Common myeloid progenitor, CD34-positive (primary cell): ENCODE measurements around the gene ZNF385A.
A peak's percentile ranks its signal among the peaks of the same experiment; 100 is the strongest.

ENCODE experiments used
- CTCF ChIA-PET: fragments of 350-600 bp; sonication (Branson Sonifier 250); formaldehyde crosslinking; loops from one replicate; lab custom pipeline; 2021; ENCODE audit warnings: antibody characterized with exemption; lab: Charles Lee
- POLR2A ChIA-PET: fragments of 350-600 bp; sonication (Branson Sonifier 250); formaldehyde crosslinking; loops from one replicate; lab custom pipeline; 2021; ENCODE audit warnings: antibody characterized with exemption; lab: Charles Lee
- DNase-seq, 3 donors: peaks; one replicate each; pipeline versions ENCODE4 v3.0.0 to v3.0.0-alpha.2; 2013
- H3K27ac ChIP-seq, 2 experiments: 1 replicate in 1 of 2; 2 replicates in 1 of 2; pipeline ENCODE4 v1.7.0; 2013; ENCODE audit warnings: inconsistent platforms in 2 of 2, low read length in 2 of 2, mild to moderate bottlenecking in 2 of 2, low read depth in 1 of 2, moderate library complexity in 1 of 2; ENCODE audit not compliant: severe bottlenecking in 2 of 2, insufficient read depth in 1 of 2, poor library complexity in 1 of 2
- H3K27me3 ChIP-seq, 5 experiments: replicated peaks in 2 of 5; 1 replicate in 3 of 5; 2 replicates in 2 of 5; pipeline versions ENCODE4 v1.6.1 to v1.7.0; 2013; ENCODE audit warnings: low read length in 4 of 5, mild to moderate bottlenecking in 2 of 5, moderate library complexity in 2 of 5, inconsistent platforms in 1 of 5; ENCODE audit not compliant: insufficient read depth in 5 of 5, control insufficient read depth in 4 of 5
- H3K36me3 ChIP-seq, 4 experiments: 1 replicate in 2 of 4; 2 replicates in 2 of 4; pipeline versions ENCODE4 v1.6.1 to v1.7.0; 2013; ENCODE audit warnings: low read length in 3 of 4, control low read depth in 1 of 4, mild to moderate bottlenecking in 1 of 4; ENCODE audit not compliant: control insufficient read depth in 4 of 4, insufficient read depth in 4 of 4
- H3K4me1 ChIP-seq, 4 experiments: 1 replicate in 3 of 4; 2 replicates in 1 of 4; pipeline versions ENCODE4 v1.6.1 to v1.7.1; 2013; ENCODE audit warnings: low read length in 3 of 4, mild to moderate bottlenecking in 3 of 4, control low read depth in 1 of 4, inconsistent platforms in 1 of 4, moderate library complexity in 1 of 4; ENCODE audit not compliant: control insufficient read depth in 4 of 4, insufficient read depth in 4 of 4; ENCODE audit errors: control extremely low read depth in 1 of 4
- H3K4me3 ChIP-seq, 7 experiments: 1 replicate in 4 of 7; 2 replicates in 3 of 7; pipeline versions ENCODE4 v1.5.1 to v1.7.0; 2013; ENCODE audit warnings: mild to moderate bottlenecking in 7 of 7, low read length in 6 of 7, moderate library complexity in 6 of 7, inconsistent platforms in 2 of 7, low read depth in 2 of 7, control low read depth in 1 of 7; ENCODE audit not compliant: insufficient read depth in 4 of 7, control insufficient read depth in 1 of 7; ENCODE audit errors: extremely low read depth in 1 of 7
- H3K9me3 ChIP-seq, 5 experiments: 1 replicate in 4 of 5; 2 replicates in 1 of 5; pipeline versions ENCODE4 v1.6.1 to v1.7.1; 2013; ENCODE audit warnings: low read length in 4 of 5, mild to moderate bottlenecking in 2 of 5, inconsistent platforms in 1 of 5, low read depth in 1 of 5, moderate library complexity in 1 of 5; ENCODE audit not compliant: control insufficient read depth in 4 of 5, insufficient read depth in 2 of 5; ENCODE audit errors: control extremely low read depth in 1 of 5
- WGBS: methylation state at CpG from one replicate; pipeline ENCODE4 v1.1.5; 2013; ENCODE audit not compliant: insufficient coverage; 5-methylcytosine and 5-hydroxymethylcytosine counted together

ZNF385A gene

GRCh38 chr12:54394986-54395385 is 10.5 kb upstream of the ZNF385A start:
- CTCF ChIA-PET = interaction anchor here (0.9 to 12.3 kb wide), 8 partner anchors 10 to 144 kb away, joined by 3 to 630 read pairs (median 18); partner anchors contain the start of gene ITGA5
- peaks cover 3 to 46% (median 38%) of the 10 kb centered on the region in 4 experiments for H3K4me1 ChIP-seq
- H3K36me3 ChIP-seq = peaks cover 4 to 59% (median 50%) of the 10 kb centered on the region in 4 experiments
- no peak for DNase-seq
- H3K27ac ChIP-seq = no peak overlapping the region
- H3K4me3 ChIP-seq = no peak overlapping the region
- H3K9me3 ChIP-seq = no peaks in the 10 kb centered on the region
- 100% methylated on average over 1 of the region's 1 CpG for WGBS
- POLR2A ChIA-PET = no interaction called here
- no peaks in the 10 kb centered on the region for H3K27me3 ChIP-seq

DNA sequence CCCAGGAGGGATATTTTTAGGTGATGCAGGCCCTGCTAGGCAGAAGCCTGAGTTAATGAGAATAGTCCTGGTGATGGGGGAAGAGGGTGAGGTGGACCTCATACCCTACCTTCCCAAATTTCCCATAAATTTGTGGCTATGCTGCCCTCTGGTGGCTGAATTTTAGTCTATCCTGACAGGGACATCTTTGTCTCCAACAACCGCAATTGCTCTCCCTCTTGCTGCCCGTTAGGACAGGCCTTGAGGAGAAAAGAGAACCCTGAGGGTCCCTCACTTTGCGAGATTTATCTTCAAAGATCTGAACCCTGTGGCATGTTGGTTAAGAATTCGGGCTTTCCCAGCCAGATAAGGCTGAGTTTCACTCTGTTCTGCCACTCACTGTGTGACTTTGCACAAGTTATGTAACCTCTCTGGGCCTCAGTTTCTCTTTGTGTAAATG is 9.8 kb upstream of the ZNF385A start:
- ChIA-PET CTCF (interaction anchor here (1.0 to 4.8 kb wide), 9 partner anchors 9 to 100 kb away, joined by 3 to 65 read pairs (median 6); partner anchors contain the start of gene ZNF385A), POLR2A (no interaction called here)

DNA sequence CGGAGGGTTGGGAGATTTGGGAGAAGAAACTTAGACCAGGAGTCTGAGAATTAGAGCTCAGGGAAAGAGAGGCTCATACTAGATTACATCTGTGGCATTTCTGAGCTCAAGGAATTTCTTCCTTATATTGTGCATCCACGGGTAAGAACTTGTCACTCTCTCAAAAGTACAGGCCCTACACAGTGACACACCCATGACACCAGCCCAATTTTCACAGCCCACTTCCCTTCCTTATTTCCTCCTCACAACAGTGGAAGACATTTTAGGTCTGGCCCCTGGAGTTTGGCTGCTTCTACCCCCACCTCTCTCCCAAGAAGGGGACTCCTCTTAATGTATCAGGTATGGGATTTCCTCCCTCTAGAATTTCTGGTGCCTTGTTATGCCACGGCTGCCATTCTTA is 9.2 kb upstream of the ZNF385A start:
- peak in 1 of 3 donors; percentile 36 for DNase-seq
- H3K4me1 ChIP-seq = peaks cover 3 to 58% (median 47%) of the 10 kb centered on the region in 4 experiments
- ChIA-PET CTCF (interaction anchor here (1.0 to 4.8 kb wide), 18 partner anchors 9 to 173 kb away, joined by 3 to 65 read pairs (median 6); partner anchors contain the start of gene ZNF385A), POLR2A (no interaction called here)
- H3K36me3 ChIP-seq = peaks cover 4 to 47% (median 40%) of the 10 kb centered on the region in 4 experiments
- no peaks in the 10 kb centered on the region for H3K27me3 ChIP-seq
- H3K9me3 ChIP-seq = no peaks in the 10 kb centered on the region
- WGBS = 45% methylated on average over 2 of the region's 3 CpGs
- peak overlapping the region in 1 of 2 experiments; percentile 18 for H3K27ac ChIP-seq
- H3K4me3 ChIP-seq = no peak overlapping the region

More for the DNA sequence above, 9.8 kb upstream of the ZNF385A start:
- Histone ChIP-seq H3K36me3 (peaks cover 4 to 52% (median 45%) of the 10 kb centered on the region in 4 experiments), H3K27me3 (no peaks in the 10 kb centered on the region), H3K4me3 (no peak overlapping the region), H3K27ac (no peak overlapping the region), H3K4me1 (peaks cover 3 to 53% (median 44%) of the 10 kb centered on the region in 4 experiments), H3K9me3 (no peaks in the 10 kb centered on the region)
- 26% methylated on average over 4 of the region's 4 CpGs for WGBS
- DNase-seq = peak; percentile 46 to 61 (median 57)

DNA sequence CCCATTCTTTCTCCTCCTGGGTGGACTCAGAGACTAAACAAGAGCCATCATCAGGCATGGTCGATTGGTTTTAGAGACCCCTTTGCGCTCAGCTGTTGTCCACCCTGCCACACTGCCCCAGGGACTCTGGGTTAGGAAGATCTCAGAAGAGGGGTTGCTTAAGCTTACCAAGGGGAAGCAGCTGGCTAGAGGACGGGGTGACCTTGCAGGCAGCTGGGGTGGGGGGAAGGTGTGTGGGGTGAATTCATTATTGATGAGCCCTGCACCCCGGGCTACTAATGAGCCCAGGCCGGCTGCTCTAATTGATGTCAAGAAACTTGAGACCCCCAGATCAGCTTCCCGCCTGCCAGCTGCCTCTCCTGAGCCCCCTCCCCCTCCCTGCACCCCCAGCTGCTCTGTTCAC is 8.7 kb upstream of the ZNF385A start:
- H3K4me3 ChIP-seq = no peak overlapping the region
- no peaks in the 10 kb centered on the region for H3K27me3 ChIP-seq
- H3K36me3 ChIP-seq = peaks cover 3 to 41% (median 35%) of the 10 kb centered on the region in 4 experiments
- peak overlapping the region in 1 of 2 experiments; percentile 18 for H3K27ac ChIP-seq
- peaks cover 3 to 64% (median 48%) of the 10 kb centered on the region in 4 experiments for H3K4me1 ChIP-seq
- 60% methylated on average over 4 of the region's 6 CpGs for WGBS
- no peaks in the 10 kb centered on the region for H3K9me3 ChIP-seq
- ChIA-PET CTCF (interaction anchor here (1.0 to 4.8 kb wide), 19 partner anchors 8 to 173 kb away, joined by 3 to 65 read pairs (median 6); partner anchors contain the start of gene ZNF385A), POLR2A (no interaction called here)
- DNase-seq = no peak

DNA sequence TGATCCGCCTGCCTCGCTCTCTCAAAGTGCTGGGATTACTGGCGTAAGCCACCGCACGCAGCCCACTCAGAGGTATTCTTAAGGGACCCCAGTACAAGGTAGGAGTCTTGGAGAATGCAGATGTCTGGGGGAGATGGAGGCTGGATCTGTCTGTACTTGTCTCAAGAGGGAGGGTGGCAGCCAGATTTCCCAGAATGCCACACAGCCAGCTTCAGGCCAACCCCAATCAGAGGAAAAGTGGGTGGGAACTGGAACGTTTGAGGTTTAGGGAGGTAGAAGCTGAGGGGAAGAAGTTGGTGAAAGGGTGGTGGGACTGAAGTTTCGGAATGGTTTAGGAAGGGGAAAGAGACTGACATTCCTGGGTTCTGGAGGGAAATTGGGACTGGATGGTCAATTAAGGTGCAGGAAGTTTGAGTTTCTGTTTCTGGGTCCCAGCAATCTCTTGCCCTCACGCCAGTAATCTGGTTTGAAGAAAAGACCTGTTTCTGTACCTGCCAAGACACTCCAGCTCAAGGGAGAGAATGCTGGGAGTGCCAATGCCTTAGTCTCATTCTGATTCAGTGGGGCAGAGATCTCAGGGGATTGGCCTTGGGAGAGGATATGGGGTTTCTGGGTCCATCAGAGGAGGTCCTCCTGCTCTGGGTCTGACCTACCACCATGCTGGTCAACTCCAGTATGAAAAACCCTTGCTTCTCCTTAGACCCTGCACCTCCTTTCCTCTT is 8.1 kb upstream of the ZNF385A start:
- ChIA-PET POLR2A (no interaction called here), CTCF (interaction anchor here (0.8 to 4.8 kb wide), 21 partner anchors 8 to 172 kb away, joined by 3 to 65 read pairs (median 6); partner anchors contain the start of gene ZNF385A)
- Histone ChIP-seq H3K27ac (no peak overlapping the region), H3K4me1 (peaks cover 3 to 69% (median 50%) of the 10 kb centered on the region in 4 experiments), H3K27me3 (no peaks in the 10 kb centered on the region), H3K36me3 (peaks cover 0 to 36% (median 29%) of the 10 kb centered on the region in 4 experiments), H3K4me3 (no peak overlapping the region), H3K9me3 (no peaks in the 10 kb centered on the region)
- DNase-seq = no peak
- 84% methylated on average over 8 of the region's 8 CpGs for WGBS

GRCh38 chr12:54390668-54391551 is 6.4 kb upstream of the ZNF385A start:
- no peaks in the 10 kb centered on the region for H3K9me3 ChIP-seq
- peaks cover 3 to 86% (median 54%) of the 10 kb centered on the region in 4 experiments for H3K4me1 ChIP-seq
- WGBS = under 1% methylated on average over 33 of the region's 51 CpGs
- H3K27ac ChIP-seq = peak overlapping the region; percentile 15 to 73
- peak overlapping the region; percentile 42 to 79 (median 73) for H3K4me3 ChIP-seq
- peaks cover 0 to 19% (median 14%) of the 10 kb centered on the region in 4 experiments for H3K36me3 ChIP-seq
- DNase-seq = peak; percentile 69 to 87 (median 80)
- ChIA-PET CTCF (interaction anchor here (0.6 to 4.8 kb wide), 8 partner anchors 9 to 58 kb away, joined by 3 to 65 read pairs (median 7); no protein-coding TSS in a partner anchor), POLR2A (interaction anchor here (0.9 to 1.1 kb wide), 3 partner anchors 8 to 28 kb away, joined by 3 read pairs; no protein-coding TSS in a partner anchor)
- no peaks in the 10 kb centered on the region for H3K27me3 ChIP-seq
